ENCODE measurements around the gene PLEKHG2. TPM values are rescaled to one million over a fixed set of nuclear protein-coding genes. Genes with fewer than 3 reads are reported as not detected.

The PLEKHG2 gene
- total RNA-seq, 2 experiments from 2014 or later: 30.4 to 65.9 TPM

GRCh38 chr19:39416152-39417120 lies 4.0 kb downstream of the PLEKHG2 start:
- Histone ChIP-seq H3K9me2 (ENCODE audit: insufficient read depth, low read length) (no peaks in the 10 kb centered on the region), H2AFZ (ENCODE audit: low read length) (no peak overlapping the region), H3K9me3 (ENCODE audit: low read length) (no peaks in the 10 kb centered on the region), H3K79me2 (ENCODE audit: insufficient read depth, low read depth, low read length) (peaks cover 16% of the 10 kb centered on the region; the same call in 1 of the 2 replicates), H4K20me1 (ENCODE audit: insufficient read depth, low read length) (no peaks in the 10 kb centered on the region), H3K36me3 (ENCODE audit: insufficient read depth, low read length) (peaks cover 33% of the 10 kb centered on the region), H3K4me3 (ENCODE audit: low read depth, low read length, poor library complexity, severe bottlenecking) (no peak overlapping the region), H3K27ac (ENCODE audit: low read depth, low read length, poor library complexity, severe bottlenecking) (no peak overlapping the region), H3K4me2 (ENCODE audit: low read length) (no peak overlapping the region), H3K4me1 (ENCODE audit: insufficient read depth, low read length, poor library complexity, severe bottlenecking) (peaks cover 15% of the 10 kb centered on the region)
- no peak for DNase-seq (ENCODE audit: low spot score)
- POLR2A ChIA-PET: interaction anchor here (0.6 kb wide), 1 partner anchor 78 kb away, joined by 3 read pairs; no protein-coding TSS in a partner anchor
- TF ChIP-seq, protein P1, sequence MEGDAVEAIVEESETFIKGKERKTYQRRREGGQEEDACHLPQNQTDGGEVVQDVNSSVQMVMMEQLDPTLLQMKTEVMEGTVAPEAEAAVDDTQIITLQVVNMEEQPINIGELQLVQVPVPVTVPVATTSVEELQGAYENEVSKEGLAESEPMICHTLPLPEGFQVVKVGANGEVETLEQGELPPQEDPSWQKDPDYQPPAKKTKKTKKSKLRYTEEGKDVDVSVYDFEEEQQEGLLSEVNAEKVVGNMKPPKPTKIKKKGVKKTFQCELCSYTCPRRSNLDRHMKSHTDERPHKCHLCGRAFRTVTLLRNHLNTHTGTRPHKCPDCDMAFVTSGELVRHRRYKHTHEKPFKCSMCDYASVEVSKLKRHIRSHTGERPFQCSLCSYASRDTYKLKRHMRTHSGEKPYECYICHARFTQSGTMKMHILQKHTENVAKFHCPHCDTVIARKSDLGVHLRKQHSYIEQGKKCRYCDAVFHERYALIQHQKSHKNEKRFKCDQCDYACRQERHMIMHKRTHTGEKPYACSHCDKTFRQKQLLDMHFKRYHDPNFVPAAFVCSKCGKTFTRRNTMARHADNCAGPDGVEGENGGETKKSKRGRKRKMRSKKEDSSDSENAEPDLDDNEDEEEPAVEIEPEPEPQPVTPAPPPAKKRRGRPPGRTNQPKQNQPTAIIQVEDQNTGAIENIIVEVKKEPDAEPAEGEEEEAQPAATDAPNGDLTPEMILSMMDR (conservative IDR thresholded peaks at IDR 0.05; ENCODE audit: low read length): no peak
- TF ChIP-seq EZH2phosphoT487 (IDR thresholded peaks at IDR 0.05; ENCODE audit: borderline replicate concordance, low read depth, low read length): no peak
- CTCF ChIA-PET (ENCODE audit: unreplicated experiment): no interaction called here
- intact Hi-C loops (cut with micrococcal nuclease; ENCODE audit: unreplicated experiment): no loop called here
- BruUV-seq (replicated peaks): no TSS peak

GRCh38 chr19:39417463-39418181 lies 5.2 kb downstream of the PLEKHG2 start:
- no peaks in the 10 kb centered on the region for H4K20me1 ChIP-seq (ENCODE audit: insufficient read depth, low read length)
- intact Hi-C loops (cut with micrococcal nuclease; ENCODE audit: unreplicated experiment): no loop called here
- H3K4me3 ChIP-seq (ENCODE audit: low read depth, low read length, poor library complexity, severe bottlenecking): no peak overlapping the region
- H3K9me3 ChIP-seq (ENCODE audit: low read length): no peaks in the 10 kb centered on the region
- no peaks in the 10 kb centered on the region for H3K9me2 ChIP-seq (ENCODE audit: insufficient read depth, low read length)
- H3K4me2 ChIP-seq (ENCODE audit: low read length): no peak overlapping the region
- no TSS peak for BruUV-seq (replicated peaks)
- H3K4me1 ChIP-seq (ENCODE audit: insufficient read depth, low read length, poor library complexity, severe bottlenecking): peaks cover 12% of the 10 kb centered on the region
- DNase-seq (ENCODE audit: low spot score): no peak
- ChIA-PET POLR2A (no interaction called here), CTCF (ENCODE audit: unreplicated experiment) (no interaction called here)
- H2AFZ ChIP-seq (ENCODE audit: low read length): no peak overlapping the region
- H3K79me2 ChIP-seq (ENCODE audit: insufficient read depth, low read depth, low read length): peaks cover 16% of the 10 kb centered on the region; the same call in 1 of the 2 replicates
- H3K36me3 ChIP-seq (ENCODE audit: insufficient read depth, low read length): peaks cover 43% of the 10 kb centered on the region
- no peak overlapping the region for H3K27ac ChIP-seq (ENCODE audit: low read depth, low read length, poor library complexity, severe bottlenecking)
- TF ChIP-seq EZH2phosphoT487 (IDR thresholded peaks at IDR 0.05; ENCODE audit: borderline replicate concordance, low read depth, low read length): no peak
- TF ChIP-seq, protein P1 (conservative IDR thresholded peaks at IDR 0.05; ENCODE audit: low read length): no peak

Measured in OCI-LY7 (cell line).